ENCODE data around the gene NATD1. TPM values are rescaled to one million over a fixed set of nuclear protein-coding genes. Genes with fewer than 3 reads are reported as not detected.

The NATD1 gene
- total RNA-seq, 2 donors from 2014 or later: 16.5 to 26.3 TPM

- TF ChIP-seq, protein P1, sequence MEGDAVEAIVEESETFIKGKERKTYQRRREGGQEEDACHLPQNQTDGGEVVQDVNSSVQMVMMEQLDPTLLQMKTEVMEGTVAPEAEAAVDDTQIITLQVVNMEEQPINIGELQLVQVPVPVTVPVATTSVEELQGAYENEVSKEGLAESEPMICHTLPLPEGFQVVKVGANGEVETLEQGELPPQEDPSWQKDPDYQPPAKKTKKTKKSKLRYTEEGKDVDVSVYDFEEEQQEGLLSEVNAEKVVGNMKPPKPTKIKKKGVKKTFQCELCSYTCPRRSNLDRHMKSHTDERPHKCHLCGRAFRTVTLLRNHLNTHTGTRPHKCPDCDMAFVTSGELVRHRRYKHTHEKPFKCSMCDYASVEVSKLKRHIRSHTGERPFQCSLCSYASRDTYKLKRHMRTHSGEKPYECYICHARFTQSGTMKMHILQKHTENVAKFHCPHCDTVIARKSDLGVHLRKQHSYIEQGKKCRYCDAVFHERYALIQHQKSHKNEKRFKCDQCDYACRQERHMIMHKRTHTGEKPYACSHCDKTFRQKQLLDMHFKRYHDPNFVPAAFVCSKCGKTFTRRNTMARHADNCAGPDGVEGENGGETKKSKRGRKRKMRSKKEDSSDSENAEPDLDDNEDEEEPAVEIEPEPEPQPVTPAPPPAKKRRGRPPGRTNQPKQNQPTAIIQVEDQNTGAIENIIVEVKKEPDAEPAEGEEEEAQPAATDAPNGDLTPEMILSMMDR (IDR thresholded peaks at IDR 0.05): no peak
- TF ChIP-seq POLR2A (IDR thresholded peaks at IDR 0.05) (no peak), POLR2AphosphoS5 (IDR thresholded peaks at IDR 0.05) (no peak)
- Histone ChIP-seq H3K36me3 (no peaks in the 10 kb centered on the region), H3K4me3 (peak overlapping the region; percentile 59 to 69), H3K4me1 (replicated peaks) (peaks cover 9% of the 10 kb centered on the region), H3K27me3 (replicated peaks; ENCODE audit: insufficient read depth) (no peaks in the 10 kb centered on the region), H3K9me3 (no peaks in the 10 kb centered on the region), H3K27ac (peak overlapping the region; percentile 73 to 75)
- WGBS: 36% methylated on average over 15 of the region's 15 CpGs
- DNase-seq (ENCODE audit: low spot score): no peak
- intact Hi-C loops (cut with DNase I): loop anchor here (2.0 to 5.0 kb wide), 2 partner anchors 31 to 37 kb away; partner anchors contain the start of gene MAP2K3
Measured at GRCh38 chr17:21253646-21254441, 634 bp upstream of the NATD1 start.

DNA sequence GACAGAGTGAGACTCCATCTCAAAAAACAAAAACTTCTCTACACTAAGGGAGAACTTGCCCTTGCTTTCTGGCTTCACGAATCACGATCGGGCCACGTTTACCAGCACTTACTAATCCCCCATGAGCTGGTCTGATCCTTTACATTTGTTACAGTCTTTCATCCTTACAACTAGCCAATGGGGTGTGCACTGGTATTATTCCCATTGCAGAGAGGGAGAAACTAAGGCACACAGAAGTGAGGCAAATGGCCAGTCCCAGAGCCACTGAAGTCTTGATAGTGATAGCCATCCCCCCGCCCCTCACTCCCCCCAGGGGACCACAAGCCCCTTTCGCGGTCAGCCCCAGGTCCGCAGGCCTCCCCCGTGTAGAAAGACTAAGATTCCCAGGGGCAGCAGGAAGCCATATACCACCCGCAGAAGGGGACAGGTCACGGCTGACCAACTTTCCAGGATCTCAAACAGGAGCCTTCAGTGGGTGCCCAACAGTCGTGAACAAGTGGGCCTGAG, 868 bp downstream of the NATD1 start:
- intact Hi-C loops (cut with DNase I): loop anchor here (2.0 to 5.0 kb wide), 2 partner anchors 32 to 35 kb away; partner anchors contain the start of gene MAP2K3
- no peak for TF ChIP-seq POLR2A (IDR thresholded peaks at IDR 0.05)
- TF ChIP-seq, protein P1 (IDR thresholded peaks at IDR 0.05): no peak
- TF ChIP-seq POLR2AphosphoS5 (IDR thresholded peaks at IDR 0.05): no peak
- no peak for DNase-seq (ENCODE audit: low spot score)
- H3K9me3 ChIP-seq: no peaks in the 10 kb centered on the region
- peaks cover 9% of the 10 kb centered on the region for H3K4me1 ChIP-seq (replicated peaks)
- H3K36me3 ChIP-seq: no peaks in the 10 kb centered on the region
- no peaks in the 10 kb centered on the region for H3K27me3 ChIP-seq (replicated peaks; ENCODE audit: insufficient read depth)
- H3K27ac ChIP-seq: peak overlapping the region; percentile 55 to 75
- WGBS: 8% methylated on average over 12 of the region's 12 CpGs
- H3K4me3 ChIP-seq: peak overlapping the region; percentile 59 to 69

DNA sequence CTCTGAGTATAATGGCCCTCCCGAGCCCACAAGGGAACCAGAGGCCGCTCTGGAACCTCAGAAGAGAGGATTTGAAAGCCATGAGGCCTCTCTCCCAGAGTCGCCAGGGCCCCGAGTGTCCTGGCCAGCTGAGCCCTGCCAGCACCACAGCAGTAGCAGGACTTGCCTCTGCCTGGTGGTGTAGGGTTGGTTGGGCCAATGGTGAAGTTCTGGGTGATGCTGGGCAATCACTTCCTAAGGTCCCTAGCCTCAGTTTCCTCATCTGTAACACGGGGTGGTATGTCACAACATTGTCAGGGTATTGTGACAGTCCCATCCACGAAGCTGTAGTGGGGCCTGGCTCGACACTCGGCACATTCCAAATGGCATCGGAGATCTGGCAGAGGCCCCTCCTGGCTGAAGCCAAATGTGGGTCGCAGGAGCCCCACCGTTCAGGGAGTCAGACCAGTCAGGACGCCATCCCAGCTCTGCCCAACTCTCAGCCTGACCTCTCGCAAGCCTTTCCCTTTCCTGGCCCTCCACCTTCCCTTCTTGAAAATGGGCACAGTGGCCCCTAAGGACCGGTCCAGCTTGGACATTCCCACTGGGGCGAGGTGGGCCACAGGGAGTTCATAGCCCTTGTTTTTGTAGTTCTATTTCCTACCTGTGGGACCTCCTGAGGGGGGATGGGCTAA, 1.7 kb downstream of the NATD1 start:
- Histone ChIP-seq H3K27ac (no peak overlapping the region), H3K4me3 (no peak overlapping the region), H3K36me3 (no peaks in the 10 kb centered on the region), H3K9me3 (no peaks in the 10 kb centered on the region), H3K27me3 (replicated peaks; ENCODE audit: insufficient read depth) (no peaks in the 10 kb centered on the region), H3K4me1 (replicated peaks) (peaks cover 9% of the 10 kb centered on the region)
- TF ChIP-seq POLR2A (IDR thresholded peaks at IDR 0.05) (no peak), POLR2AphosphoS5 (IDR thresholded peaks at IDR 0.05) (no peak)
- TF ChIP-seq, protein P1 (IDR thresholded peaks at IDR 0.05): no peak
- WGBS: 75% methylated on average over 15 of the region's 15 CpGs
- intact Hi-C loops (cut with DNase I): loop anchor here (2.0 to 5.0 kb wide), 2 partner anchors 33 to 34 kb away; partner anchors contain the start of gene MAP2K3
- no peak for DNase-seq (ENCODE audit: low spot score)

GRCh38 chr17:21250854-21251253, 2.4 kb downstream of the NATD1 start:
- no peaks in the 10 kb centered on the region for H3K9me3 ChIP-seq
- intact Hi-C loops (cut with DNase I): loop anchor here (5.0 kb wide), 1 partner anchor 34 kb away; no protein-coding TSS in a partner anchor
- H3K36me3 ChIP-seq: no peaks in the 10 kb centered on the region
- peaks cover 9% of the 10 kb centered on the region for H3K4me1 ChIP-seq (replicated peaks)
- no peak overlapping the region for H3K4me3 ChIP-seq
- 37% methylated on average over 4 of the region's 4 CpGs for WGBS
- TF ChIP-seq POLR2AphosphoS5 (IDR thresholded peaks at IDR 0.05): no peak
- TF ChIP-seq, protein P1 (IDR thresholded peaks at IDR 0.05): no peak
- no peak for TF ChIP-seq POLR2A (IDR thresholded peaks at IDR 0.05)
- DNase-seq (ENCODE audit: low spot score): no peak
- H3K27ac ChIP-seq: no peak overlapping the region
- H3K27me3 ChIP-seq (replicated peaks; ENCODE audit: insufficient read depth): no peaks in the 10 kb centered on the region
